HG03064 (cell line): ENCODE results near the gene MARK3.

Source experiments
- ATAC-seq: cut with Tn5 transposase; IDR thresholded peaks from one replicate; pipeline ENCODE4 v1.9.1; 2021; ENCODE audit warnings: low read depth; ENCODE audit not compliant: unreplicated experiment

The MARK3 gene

DNA sequence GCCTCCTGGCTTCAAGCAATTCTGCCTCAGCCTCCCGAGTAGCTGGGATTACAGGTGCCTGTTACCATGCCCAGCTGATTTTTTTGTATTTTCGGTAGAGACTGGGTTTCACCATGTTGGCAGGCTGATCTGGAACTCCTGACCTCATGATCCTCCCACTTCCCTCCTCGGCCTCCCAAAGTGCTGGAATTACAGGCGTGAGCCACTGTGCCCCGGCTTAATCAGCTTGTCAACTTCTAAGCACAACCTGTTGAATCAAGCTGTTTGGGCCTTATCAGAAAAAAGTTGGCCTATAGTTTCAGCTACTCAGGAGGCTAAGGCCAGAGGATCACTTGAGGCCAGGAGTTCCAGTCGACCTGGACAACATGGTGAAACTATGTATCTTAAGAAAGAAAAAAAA lies 7.9 kb downstream of the MARK3 start:
- ATAC-seq = no peak

DNA sequence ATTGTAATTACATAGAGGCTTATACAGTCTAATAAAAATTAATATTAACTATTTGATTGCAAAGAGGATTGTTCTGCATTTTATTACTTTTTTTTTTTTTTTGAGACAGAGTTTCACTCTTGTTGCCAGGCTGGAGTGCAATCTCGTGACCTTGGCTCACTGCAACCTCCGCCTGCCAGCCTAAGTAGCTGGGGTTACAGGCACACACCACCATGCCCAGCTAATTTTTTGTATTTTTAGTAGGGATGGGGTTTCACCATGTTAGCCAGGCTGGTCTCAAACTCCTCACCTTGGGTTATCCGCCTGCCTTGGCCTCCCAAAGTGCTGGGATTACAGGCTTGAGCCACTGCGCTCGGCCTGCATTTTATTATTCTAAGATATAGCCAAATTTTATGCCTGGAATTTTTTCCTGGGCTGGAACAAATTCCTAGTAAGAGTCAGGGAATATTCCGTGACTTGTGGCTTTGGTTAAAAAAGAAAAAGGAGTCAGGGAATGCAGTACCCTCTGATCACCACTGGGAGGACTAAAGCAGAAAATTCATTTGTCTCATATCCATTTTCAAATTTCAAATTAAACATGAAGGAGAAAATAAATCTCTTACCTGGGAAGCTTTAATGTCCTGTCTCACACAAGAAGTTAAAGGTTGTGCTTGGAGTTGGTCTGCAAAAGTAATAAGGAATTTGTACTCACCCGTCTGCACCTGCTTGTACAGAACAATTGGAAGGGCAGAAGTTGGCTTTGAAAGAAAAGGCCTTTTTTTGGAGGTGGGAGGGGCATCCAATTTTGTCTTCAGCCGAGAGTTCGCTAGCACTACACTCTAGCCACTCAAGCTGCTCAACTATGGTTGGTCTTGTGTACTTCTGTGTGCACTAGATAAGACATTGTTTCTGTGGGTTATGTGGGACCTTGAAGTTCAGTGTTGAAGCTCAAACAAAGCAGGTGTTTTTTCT lies 8.7 kb downstream of the MARK3 start:
- ATAC-seq = no peak

DNA sequence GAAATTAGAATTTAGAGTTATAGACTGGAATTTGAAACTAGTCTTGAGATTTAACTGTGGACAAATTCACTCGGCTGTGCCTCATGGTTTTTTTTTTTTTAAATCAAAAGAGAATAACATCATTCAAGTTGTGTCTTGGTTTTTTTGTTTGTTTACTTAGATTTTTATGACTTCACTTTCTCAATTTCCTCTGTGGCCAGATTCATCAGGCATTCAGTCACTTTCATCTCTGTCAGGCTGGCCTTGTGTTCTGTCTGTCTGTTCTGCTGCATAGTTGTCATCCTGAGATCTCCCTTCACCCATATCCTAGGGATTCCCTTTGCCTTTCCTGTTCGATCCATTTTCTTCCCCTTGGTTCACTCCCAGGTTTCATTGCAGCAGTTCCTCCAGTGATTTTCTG lies 10.0 kb downstream of the MARK3 start:
- ATAC-seq = no peak

DNA sequence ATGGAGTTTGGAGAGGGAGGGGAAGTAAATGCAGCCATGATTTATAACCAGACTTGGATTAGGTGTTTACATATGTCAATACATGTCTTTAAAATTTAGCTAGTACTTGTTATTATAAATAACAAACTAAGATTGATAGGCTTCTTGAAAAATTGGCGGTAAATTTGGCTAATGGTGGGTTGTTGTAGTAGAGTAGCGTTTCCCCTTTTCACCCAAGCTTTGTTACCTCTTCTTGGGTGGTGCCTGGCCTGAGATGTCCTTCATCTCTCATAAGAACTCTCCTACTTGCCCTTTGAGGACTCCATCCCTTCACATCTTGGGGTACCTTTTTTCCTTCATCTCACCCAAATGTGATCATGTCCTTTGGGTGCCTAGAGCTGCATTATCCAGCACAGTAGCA lies 11.2 kb downstream of the MARK3 start:
- no peak for ATAC-seq

DNA sequence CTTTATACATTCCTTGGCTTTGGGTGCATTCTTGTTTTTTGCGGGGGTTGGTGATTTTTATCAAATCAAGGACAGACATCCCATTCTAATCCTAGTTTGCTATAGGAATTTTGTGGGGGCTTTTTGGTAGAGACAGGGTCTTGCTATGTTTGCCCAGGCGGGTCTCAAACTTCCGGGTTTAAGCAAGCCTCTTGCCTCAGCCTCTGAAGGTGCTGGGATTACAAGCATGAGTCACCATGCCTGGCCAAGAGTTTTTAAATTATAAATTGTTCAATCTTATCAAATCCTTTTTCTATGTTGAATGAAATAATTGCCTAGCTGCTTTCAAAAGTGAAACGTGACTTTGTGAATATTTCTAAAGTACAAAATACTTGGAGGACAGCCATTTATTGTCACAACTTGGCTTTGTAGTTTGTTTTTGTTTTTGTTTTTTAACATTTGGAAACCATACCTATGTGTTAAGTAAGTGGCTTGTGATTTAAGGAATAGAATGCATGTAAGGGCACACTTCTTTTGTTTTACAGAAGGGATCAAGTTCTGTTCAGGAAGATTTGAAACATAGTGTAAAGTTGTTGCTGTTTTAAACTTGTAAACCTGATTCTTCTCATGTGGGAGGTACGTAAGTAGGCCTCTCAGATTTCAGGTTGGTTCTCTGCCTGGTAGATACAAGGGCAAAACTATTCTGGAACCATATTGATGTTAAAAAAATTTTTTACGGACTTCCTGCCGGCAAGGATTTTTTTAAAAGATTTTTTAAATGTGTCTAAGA lies 13.4 kb downstream of the MARK3 start:
- ATAC-seq = no peak

DNA sequence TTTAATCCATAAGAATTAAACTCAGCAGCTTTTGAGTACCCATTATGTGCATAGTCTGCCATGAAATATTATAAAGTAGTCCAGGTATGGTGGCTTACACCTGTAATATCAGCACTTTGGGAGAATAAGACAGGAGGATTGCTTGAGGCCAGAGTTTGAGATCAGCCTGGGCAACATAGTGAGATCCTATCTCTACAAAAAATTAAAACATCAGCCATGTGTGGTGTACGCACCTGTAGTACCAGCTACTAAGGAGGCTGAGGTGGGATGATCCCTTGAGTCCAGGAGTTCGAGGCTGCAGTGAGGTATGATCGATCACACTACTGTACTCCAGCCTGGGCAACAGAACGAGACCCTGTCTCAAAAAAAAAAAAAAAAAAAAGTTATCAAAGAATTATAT lies 15.3 kb downstream of the MARK3 start:
- no peak for ATAC-seq

DNA sequence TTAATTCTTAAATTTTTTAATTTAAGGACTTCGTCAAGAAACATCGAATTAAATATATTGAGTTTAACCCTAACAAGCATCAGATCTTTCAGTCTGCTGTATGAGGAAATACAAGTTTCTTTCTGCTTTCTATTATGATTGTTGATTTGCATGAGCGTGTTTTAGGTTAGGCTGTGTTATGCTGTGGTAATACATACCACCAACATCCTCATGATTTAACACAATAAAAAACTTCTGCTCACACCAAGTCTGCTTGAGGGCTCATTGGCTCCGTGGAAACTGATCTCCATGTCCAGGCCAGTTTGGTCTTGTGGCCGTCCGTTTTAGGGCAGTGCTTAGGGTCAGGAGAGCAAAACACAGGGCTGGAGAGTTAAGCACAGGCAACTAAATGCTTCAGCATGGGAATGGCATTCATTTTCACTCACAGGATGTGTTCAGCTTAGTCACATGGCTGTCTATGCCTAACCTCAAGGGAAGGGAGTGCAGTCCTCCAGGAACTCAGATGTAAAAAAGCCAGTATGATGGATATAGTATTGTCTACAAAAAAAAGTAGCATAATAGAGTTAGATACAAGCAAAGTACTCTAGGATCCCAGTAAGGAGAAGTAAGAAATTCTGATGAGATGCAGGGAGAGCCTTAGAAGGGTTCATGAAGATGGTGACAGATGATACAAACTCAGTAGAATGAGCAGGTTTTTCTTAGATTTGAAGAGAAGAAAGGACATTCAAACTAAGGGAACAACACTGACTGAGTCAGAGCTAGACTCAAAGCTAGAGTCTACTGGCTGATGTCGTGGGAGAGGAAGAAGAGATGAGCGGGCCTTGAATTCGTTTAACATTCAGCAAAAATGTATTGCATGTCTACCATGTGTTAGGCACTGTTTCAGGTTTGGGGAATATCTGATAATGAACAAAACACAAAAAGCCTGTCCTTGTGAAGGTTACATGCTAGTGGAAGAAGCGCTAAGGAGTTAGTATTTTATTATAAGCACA lies 16.3 kb downstream of the MARK3 start:
- no peak for ATAC-seq

DNA sequence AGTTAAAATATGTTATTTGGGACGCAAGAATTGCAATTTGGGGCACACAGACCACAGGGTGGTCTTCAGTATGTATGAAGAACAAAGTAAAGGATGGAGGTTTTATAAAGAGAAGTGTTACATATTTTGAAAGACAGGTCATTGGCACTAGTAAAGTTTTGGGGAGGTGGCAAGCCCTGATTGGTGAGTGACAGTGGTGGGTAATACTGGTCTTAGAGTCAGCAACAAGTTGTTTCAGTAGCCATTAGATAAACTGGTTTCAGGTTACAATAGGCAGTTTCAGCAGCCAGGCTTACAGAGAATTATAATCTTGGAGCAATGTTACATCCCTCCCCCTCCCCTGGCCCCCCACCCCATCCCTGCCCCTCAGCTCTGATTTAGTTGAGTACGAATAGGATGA lies 17.5 kb downstream of the MARK3 start:
- ATAC-seq = no peak

DNA sequence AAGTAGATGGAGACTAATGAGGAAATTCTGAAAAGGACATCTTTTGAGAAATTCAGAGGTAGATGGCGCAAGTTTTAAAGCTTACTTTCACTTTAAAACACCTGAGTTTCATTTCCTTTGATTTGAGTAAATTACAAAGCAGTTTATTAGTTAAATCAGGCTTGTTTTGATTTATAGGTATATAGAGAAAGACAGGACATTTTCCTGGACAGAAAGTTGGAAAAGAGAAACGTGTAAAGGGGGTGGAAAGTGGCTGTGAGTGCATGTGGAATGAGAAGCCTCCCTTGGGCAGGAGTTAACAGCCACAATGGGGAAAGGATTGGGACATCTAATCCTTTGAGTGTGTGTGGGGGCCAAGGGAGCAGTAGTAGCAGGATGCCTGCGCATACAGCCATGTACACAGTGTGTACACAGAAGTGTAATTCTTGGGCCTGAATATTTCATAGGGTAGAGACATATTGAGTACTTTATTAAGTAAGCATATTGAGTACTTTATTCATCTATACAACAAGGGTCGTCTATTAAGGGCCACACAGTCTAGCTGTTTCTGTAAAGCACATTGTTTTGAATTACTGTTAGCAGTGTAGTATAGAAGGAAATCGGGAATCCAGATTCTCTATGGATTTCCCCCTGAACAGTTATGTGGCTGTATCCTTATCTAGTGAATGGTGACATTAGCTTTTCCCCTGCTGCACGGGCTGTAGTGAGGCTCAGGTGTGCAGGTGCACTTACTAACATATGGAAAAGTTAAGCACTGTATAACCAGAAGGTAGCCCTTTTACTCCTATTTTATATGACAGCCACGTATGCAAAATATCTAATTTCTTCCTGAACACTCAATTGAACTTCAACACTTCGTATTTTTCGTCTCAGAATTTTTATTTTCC lies 19.1 kb downstream of the MARK3 start:
- ATAC-seq = no peak

DNA sequence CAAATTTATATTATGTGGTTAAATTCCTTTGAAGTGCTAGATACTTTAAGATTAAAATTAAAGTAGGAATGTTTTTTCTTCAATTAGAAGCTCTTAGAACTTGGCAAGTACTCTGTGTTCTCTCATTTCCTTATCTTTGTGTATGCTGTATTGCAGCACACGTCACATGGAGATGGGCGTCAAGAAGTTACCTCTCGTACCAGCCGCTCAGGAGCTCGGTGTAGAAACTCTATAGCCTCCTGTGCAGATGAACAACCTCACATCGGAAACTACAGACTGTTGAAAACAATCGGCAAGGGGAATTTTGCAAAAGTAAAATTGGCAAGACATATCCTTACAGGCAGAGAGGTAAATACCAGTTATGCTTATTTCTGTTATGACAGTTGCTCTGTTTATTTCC lies 19.7 kb downstream of the MARK3 start:
- no peak for ATAC-seq

DNA sequence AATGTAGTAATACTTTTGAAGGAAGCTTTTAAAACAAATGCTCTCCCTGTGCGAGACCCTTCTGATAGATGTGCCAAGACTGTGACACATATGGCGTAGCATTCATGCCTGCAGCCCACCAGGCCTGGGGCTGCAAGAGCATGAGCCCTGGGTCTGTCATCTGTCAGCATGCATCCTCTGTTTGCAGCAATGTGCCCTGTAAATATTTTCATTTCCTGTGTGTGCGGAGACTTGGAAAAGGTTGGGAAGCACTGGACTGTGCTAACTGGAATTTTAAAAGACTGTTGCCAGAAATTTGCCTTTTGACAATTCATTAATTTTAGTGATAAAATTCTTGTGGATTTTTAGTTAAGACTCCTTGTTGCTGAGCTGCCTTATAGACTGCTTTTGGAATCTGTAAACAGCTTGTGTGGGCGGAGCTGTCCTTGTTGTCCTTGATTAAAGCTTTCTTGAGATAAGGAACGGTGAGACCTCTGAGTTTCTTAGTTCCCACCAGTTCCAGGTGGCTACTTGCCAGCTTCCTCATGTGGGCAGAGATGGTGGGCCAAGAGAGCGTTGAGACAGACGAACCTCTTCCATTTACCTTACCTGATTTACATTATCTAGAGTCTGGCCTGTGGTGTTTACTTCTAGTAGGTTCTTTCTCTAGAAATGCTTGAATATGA lies 23.4 kb downstream of the MARK3 start:
- no peak for ATAC-seq

DNA sequence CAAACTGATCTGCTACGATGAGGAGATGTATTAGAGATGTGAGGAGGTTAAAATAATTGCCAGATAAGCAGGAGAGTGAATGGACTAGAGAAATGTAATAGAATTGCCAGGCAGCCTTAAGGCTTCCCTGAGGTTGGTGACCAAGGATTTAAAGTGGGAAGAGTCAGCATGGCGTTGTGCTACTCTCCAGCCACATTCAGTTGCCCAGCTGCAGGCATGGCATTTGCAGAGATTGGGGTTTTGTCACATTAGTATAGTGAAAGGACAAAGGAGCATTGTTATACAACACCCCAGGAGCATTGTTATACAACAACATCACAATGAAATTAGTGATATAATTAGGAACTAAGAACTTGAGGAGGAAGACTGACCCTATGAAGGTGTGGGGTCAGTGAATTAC lies 31.7 kb downstream of the MARK3 start:
- ATAC-seq = no peak

DNA sequence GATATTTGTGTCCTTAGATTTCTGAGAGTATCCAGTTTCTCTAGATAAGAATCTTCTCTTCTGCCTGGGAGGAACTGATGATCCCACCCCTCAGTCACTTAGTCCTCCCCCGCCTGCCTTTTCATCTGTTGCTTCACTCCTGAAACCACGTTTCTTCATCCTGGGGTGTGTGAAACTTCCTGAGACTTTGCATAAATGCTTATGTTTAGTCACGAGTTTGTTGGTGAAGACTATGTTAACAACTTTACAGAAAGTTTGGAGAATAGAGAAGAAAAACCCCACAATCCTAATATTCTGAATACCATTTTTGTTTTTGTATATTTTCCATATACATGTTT lies 33.2 kb downstream of the MARK3 start:
- ATAC-seq = no peak

DNA sequence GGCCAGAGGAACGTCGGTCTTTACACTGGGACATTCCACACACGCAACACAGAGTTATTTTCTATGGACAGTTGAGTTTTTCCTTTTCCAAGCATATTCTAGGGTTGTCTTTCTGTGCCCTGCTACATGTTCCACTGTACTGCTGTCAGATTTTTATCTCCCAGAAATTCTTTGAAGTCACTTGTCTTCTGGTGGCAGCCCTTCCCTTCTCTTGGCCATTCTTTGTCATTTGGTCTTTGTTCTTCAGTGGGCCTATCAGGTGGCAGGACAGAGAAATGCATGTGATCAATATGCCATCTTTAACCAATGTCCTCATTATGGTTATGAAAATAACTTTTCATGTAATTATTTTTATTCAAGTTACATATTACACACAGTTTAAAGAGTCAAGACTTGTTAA lies 36.3 kb downstream of the MARK3 start:
- no peak for ATAC-seq

DNA sequence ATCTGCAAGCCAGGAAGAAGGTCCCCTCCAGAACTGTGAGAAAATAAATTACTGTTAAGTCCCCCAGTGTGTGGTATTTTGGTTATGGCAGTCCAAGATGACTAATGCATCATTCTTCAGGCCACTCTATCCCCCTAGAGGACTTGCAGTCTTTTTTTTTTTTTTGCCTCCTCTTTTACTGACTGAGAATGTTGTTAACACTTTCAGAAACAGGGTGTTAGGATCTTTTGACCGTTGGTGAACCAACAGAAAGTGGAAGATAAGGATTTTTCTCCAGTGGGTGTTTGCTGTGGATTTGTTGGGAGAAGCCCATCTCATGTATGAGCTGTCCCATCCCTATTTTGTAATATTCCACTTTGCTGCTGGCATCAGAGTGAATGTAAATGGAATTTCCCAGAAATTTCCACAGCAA lies 37.8 kb downstream of the MARK3 start:
- ATAC-seq = no peak

DNA sequence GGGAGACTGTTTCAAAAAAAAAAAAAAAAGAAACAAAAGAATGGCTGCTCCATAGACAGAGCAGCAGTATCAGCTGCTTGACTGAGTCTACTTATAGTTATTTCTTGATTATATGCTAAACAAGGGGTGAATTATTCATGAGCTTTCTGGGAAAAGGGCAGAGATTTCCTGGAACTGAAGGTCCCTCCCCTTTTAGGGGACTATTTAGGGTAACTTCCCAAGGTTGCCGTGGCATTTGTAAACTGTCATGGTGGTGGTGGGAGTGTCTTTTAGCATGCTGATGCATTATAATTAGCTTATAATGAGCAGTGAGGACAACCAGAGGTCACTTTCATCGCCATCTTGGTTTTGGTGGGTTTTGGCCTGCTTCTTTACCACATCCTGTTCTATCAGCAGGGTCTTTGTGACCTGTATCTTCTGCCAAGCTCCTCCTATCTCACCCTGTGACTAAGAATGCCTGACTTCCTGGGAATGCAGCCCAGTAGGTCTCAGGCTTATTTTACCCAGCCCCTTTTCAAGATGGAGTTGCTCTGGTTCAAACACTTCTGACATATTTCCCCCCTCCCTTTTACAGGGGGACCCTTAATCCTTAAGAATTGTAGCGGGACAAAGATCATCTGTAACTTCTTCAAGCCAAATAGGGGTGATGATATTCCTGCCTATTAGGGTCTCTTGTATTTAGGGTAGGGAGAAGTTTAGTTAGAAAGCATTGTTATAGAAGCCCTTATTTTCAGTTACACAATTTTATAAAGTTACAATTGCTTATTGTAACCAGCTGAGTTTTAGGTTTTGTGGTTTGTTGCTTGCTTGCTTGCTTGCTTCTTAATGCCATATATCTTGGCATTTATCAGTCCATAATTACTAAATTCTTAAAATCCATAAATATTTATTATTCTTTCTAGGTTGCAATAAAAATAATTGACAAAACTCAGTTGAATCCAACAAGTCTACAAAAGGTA lies 42.5 kb downstream of the MARK3 start:
- ATAC-seq = no peak

DNA sequence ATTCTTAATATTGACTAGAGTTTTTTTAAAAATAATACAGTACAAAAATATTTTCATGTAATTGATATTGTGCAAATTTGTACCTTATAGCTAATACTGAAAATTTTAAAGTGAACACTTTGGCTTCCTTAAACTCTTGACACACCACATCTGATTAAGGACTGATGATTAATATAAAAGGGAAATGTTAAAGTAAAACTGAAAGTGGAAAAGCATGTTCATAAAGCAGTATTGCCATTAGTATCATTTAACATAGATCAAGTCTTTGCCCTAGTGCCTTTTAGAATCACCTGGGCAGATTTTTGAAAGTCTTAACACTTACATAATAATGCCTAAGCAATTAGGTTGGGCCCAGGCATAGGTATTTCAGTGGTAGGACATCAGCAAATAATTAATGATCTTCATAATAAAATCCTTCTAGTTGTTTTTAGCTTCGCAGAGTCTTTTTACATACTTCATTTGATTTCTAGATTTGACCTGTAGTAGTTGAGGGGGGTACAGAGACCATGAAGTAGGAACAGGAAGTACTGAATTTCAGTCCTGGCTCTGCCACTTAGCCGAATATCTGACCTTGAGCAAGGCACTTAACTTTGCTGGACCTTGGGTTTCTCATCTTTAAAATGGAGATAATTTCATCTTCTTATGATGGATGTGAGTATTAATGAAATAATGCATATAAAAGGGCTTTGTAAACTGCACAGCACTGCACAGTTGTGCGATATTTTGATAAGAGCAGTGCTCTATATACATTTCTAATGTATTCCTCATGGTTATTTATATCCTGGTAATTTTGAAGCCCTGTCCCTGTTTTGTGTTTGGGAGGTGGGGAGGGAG lies 43.7 kb downstream of the MARK3 start:
- ATAC-seq = no peak
